ENCODE measurements around the gene RALGDS.
"Not testable (repeated sequence)": the region's sequence is repeated elsewhere in the genome, so short reads cannot be mapped to it uniquely, and the experiment has no call there.

RALGDS gene

GRCh38 chr9:133121198-133121914 is at the start of gene RALGDS:
Gene RALGDS, minus strand, starts transcription at chr9:133121240. Its CDS starts 86 bp downstream, at chr9:133121154.
- ChIA-PET POLR2A (no interaction called here), CTCF (no interaction called here)
- no peak for TF ChIP-seq ZNF384 (IDR thresholded peaks at IDR 0.05)
- no peak for TF ChIP-seq TARDBP (IDR thresholded peaks at IDR 0.05)
- no peak for TF ChIP-seq LEF1 (IDR thresholded peaks at IDR 0.05; ENCODE audit: borderline replicate concordance)
- TF ChIP-seq PKNOX1 (IDR thresholded peaks at IDR 0.05), result no peak
- peak; percentile 97 for DNase-seq (ENCODE audit: extremely low spot score)

- CTCF ChIA-PET, result interaction anchor here (0.6 kb wide), 1 partner anchor 46 kb away, joined by 3 read pairs; no protein-coding TSS in a partner anchor
- POLR2A ChIA-PET, result no interaction called here
- no peak for DNase-seq (ENCODE audit: extremely low spot score)
- TF ChIP-seq SUZ12 (IDR thresholded peaks at IDR 0.05) (no peak), BHLHE40 (IDR thresholded peaks at IDR 0.05; ENCODE audit: borderline replicate concordance) (no peak), SP1 (IDR thresholded peaks at IDR 0.05) (no peak), LEF1 (IDR thresholded peaks at IDR 0.05; ENCODE audit: borderline replicate concordance) (no peak), FOXM1 (IDR thresholded peaks at IDR 0.05; ENCODE audit: borderline replicate concordance) (no peak), TARDBP (IDR thresholded peaks at IDR 0.05) (no peak), PKNOX1 (IDR thresholded peaks at IDR 0.05) (no peak), ELF4 (IDR thresholded peaks at IDR 0.05) (no peak), ZNF384 (IDR thresholded peaks at IDR 0.05) (no peak), L3MBTL2 (conservative IDR thresholded peaks at IDR 0.05) (no peak), CTBP1 (IDR thresholded peaks at IDR 0.05; ENCODE audit: borderline replicate concordance) (no peak), ARNT (IDR thresholded peaks at IDR 0.05) (no peak), FOXK2 (IDR thresholded peaks at IDR 0.05) (no peak), NFRKB (IDR thresholded peaks at IDR 0.05) (no peak), FOXA1 (IDR thresholded peaks at IDR 0.05) (no peak), HDGF (IDR thresholded peaks at IDR 0.05; ENCODE audit: borderline replicate concordance) (no peak)
Measured at GRCh38 chr9:133170716-133171115, 49.7 kb upstream of the RALGDS start.

- CTCF ChIA-PET; POLR2A ChIA-PET; DNase-seq (ENCODE audit: extremely low spot score): not testable (repeated sequence)
Measured at GRCh38 chr9:133169687-133170086, 48.6 kb upstream of the RALGDS start.

GRCh38 chr9:133169102-133169501 is 48.1 kb upstream of the RALGDS start:
- ChIA-PET CTCF (no interaction called here), POLR2A (no interaction called here)
- TF ChIP-seq HDGF (IDR thresholded peaks at IDR 0.05; ENCODE audit: borderline replicate concordance) (no peak), SUZ12 (IDR thresholded peaks at IDR 0.05) (no peak), ELF4 (IDR thresholded peaks at IDR 0.05) (no peak), BHLHE40 (IDR thresholded peaks at IDR 0.05; ENCODE audit: borderline replicate concordance) (no peak), TARDBP (IDR thresholded peaks at IDR 0.05) (no peak), NFRKB (IDR thresholded peaks at IDR 0.05) (no peak), ARNT (IDR thresholded peaks at IDR 0.05) (no peak), FOXK2 (IDR thresholded peaks at IDR 0.05) (no peak)
- no peak for DNase-seq (ENCODE audit: extremely low spot score)

GRCh38 chr9:133168432-133168831 is 47.4 kb upstream of the RALGDS start:
- POLR2A ChIA-PET, result interaction anchor here (2.0 kb wide), 1 partner anchor 19 kb away, joined by 6 read pairs; no protein-coding TSS in a partner anchor
- CTCF ChIA-PET, result no interaction called here

GRCh38 chr9:133167769-133168168 is 46.7 kb upstream of the RALGDS start:
- ChIA-PET POLR2A (interaction anchor here (2.0 kb wide), 1 partner anchor 18 kb away, joined by 6 read pairs; no protein-coding TSS in a partner anchor), CTCF (no interaction called here)
- no peak for DNase-seq (ENCODE audit: extremely low spot score)
- TF ChIP-seq ZNF384 (IDR thresholded peaks at IDR 0.05), result no peak
- TF ChIP-seq SUZ12 (IDR thresholded peaks at IDR 0.05), result no peak
- no peak for TF ChIP-seq PKNOX1 (IDR thresholded peaks at IDR 0.05)

More at GRCh38 chr9:133168432-133168831, 47.4 kb upstream of the RALGDS start:
- DNase-seq (ENCODE audit: extremely low spot score), result no peak
- TF ChIP-seq L3MBTL2 (conservative IDR thresholded peaks at IDR 0.05), result no peak
- no peak for TF ChIP-seq FOXK2 (IDR thresholded peaks at IDR 0.05)
- TF ChIP-seq HDGF (IDR thresholded peaks at IDR 0.05; ENCODE audit: borderline replicate concordance), result no peak
- TF ChIP-seq LEF1 (IDR thresholded peaks at IDR 0.05; ENCODE audit: borderline replicate concordance), result no peak
- TF ChIP-seq CTBP1 (IDR thresholded peaks at IDR 0.05; ENCODE audit: borderline replicate concordance), result no peak
- TF ChIP-seq ZNF384 (IDR thresholded peaks at IDR 0.05), result no peak
- TF ChIP-seq ELF4 (IDR thresholded peaks at IDR 0.05), result no peak

- no peak for DNase-seq (ENCODE audit: extremely low spot score)
- ChIA-PET CTCF (no interaction called here), POLR2A (interaction anchor here (0.7 to 2.0 kb wide), 2 partner anchors 17 to 173 kb away, joined by 3 to 6 read pairs; no protein-coding TSS in a partner anchor)
- no peak for TF ChIP-seq ARNT (IDR thresholded peaks at IDR 0.05)
- no peak for TF ChIP-seq L3MBTL2 (conservative IDR thresholded peaks at IDR 0.05)
- no peak for TF ChIP-seq TARDBP (IDR thresholded peaks at IDR 0.05)
- no peak for TF ChIP-seq FOXA1 (IDR thresholded peaks at IDR 0.05)
- no peak for TF ChIP-seq CTBP1 (IDR thresholded peaks at IDR 0.05; ENCODE audit: borderline replicate concordance)
- TF ChIP-seq PKNOX1 (IDR thresholded peaks at IDR 0.05), result no peak
- no peak for TF ChIP-seq LEF1 (IDR thresholded peaks at IDR 0.05; ENCODE audit: borderline replicate concordance)
- TF ChIP-seq NFRKB (IDR thresholded peaks at IDR 0.05), result no peak
- no peak for TF ChIP-seq FOXK2 (IDR thresholded peaks at IDR 0.05)
- no peak for TF ChIP-seq BHLHE40 (IDR thresholded peaks at IDR 0.05; ENCODE audit: borderline replicate concordance)
Measured at GRCh38 chr9:133167096-133167730, 46.2 kb upstream of the RALGDS start.

Measured in HEK293T (cell line).